Thyroid gland (tissue), 4 donors: ENCODE results near the gene SAMD4A. TPM values are rescaled to one million over a fixed set of nuclear protein-coding genes. Genes with fewer than 3 reads are reported as not detected.
A peak's percentile ranks its signal among the peaks of the same experiment; 100 is the strongest.

ENCODE experiments used
- DNase-seq, 2 donors: peaks; one replicate each; pipeline ENCODE4 v3.0.0-alpha.2; 2019
- H3K27ac ChIP-seq, 3 donors: fragments of 200-600 bp; sonication (generic); 1 replicate in 2 of 3; 2 replicates in 1 of 3; pipeline ENCODE4 v1.5.1; 2016 to 2019; ENCODE audit warnings: mild to moderate bottlenecking in 1 of 3, moderate library complexity in 1 of 3
- H3K27me3 ChIP-seq: fragments of 200-600 bp; sonication (generic); one replicate; pipeline ENCODE4 v1.5.1; 2019
- H3K36me3 ChIP-seq, 2 donors: fragments of 200-600 bp; sonication (generic); one replicate each; pipeline ENCODE4 v1.5.1; 2016 to 2019
- H3K4me1 ChIP-seq, 2 donors: fragments of 200-600 bp; sonication (generic); one replicate each; pipeline ENCODE4 v1.5.1; 2017 to 2019
- H3K4me3 ChIP-seq, 3 donors: fragments of 200-600 bp; sonication (generic); replicated peaks in 1 of 3; 1 replicate in 2 of 3; 2 replicates in 1 of 3; pipeline ENCODE4 v1.5.1; 2016; ENCODE audit warnings: mild to moderate bottlenecking in 1 of 3
- H3K9me3 ChIP-seq: fragments of 200-600 bp; sonication (generic); one replicate; pipeline ENCODE4 v1.5.1; 2017
- POLR2A ChIP-seq, 2 donors: fragments of 450-650 bp; IDR thresholded peaks; one replicate each; pipeline ENCODE4 v1.6.1; 2017; ENCODE audit warnings: antibody characterized with exemption in 2 of 2, mild to moderate bottlenecking in 2 of 2, moderate library complexity in 1 of 2
- WGBS, 2 donors: methylation state at CpG; one replicate each; pipeline ENCODE4 v1.1.5; 2017; 5-methylcytosine and 5-hydroxymethylcytosine counted together
- intact Hi-C: fragments of 100-400 bp; cut with DNase I; formaldehyde crosslinking; loops from one replicate; pipeline ENCODE4 v1.15.1; 2023
- total RNA-seq, 4 donors: library from RNA; depleted of rRNA; stranded (reverse); fragments of >200 nt; gene quantifications; one replicate each; pipeline ENCODE4 v1.2.3, GENCODE V29; 2016
- TF ChIP-seq, protein P1 (sequence below), 6 experiments: fragments of 200-600 bp in 3 of 6; fragments of 450-650 bp in 3 of 6; sonication (generic) in 3 of 6; IDR thresholded peaks; one replicate each; pipeline ENCODE4 v1.5.1; 2016 to 2019; ENCODE audit warnings: antibody characterized with exemption in 6 of 6, mild to moderate bottlenecking in 2 of 6, inconsistent platforms in 1 of 6, moderate library complexity in 1 of 6

SAMD4A gene
- total RNA-seq, 4 donors from 2014 or later = 12.6 to 32.7 (median 17.6) TPM

DNA sequence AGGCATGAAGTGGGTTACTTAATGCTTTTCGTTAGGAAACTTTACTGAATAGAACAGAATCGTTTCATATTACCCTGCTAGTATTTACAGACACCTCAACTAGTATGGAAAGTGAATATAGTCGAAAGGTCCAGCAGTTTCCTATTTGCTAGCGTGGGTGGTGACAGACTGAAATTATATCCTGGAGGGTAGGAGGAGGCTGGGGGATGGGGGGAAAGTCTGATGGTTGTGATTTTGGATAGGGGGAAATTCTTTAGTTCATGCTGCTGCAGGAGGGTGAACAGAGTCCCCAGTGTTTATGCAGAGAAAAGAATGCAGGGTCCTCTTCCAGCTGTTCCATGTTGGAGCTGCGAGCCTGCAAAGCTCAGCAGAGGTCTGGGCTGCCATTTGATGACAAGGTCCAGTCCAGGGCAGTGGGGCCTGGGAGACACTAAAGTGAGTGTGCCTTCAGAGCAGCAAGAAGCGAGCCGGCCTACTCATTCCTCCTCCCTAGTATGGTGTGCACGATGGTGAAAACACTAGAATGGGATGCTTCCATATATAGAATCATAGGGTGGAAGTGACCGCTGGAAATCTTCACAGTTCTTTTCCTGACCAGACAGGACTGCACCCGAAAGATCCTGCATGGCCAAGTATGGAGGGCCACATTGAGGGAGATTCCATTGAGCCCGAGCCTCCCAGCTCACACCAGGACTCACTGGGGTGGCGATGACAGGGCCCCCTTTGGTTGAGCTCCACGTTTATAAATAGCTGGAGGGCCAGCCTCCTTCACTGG is 2.1 kb downstream of the SAMD4A start:
- Histone ChIP-seq H3K9me3 (no peaks in the 10 kb centered on the region), H3K27ac (no peak overlapping the region), H3K27me3 (no peaks in the 10 kb centered on the region), H3K36me3 (no peaks in the 10 kb centered on the region), H3K4me3 (no peak overlapping the region), H3K4me1 (peaks cover 7 to 15% of the 10 kb centered on the region in 2 donors)
- no peak for DNase-seq
- TF ChIP-seq, protein P1, sequence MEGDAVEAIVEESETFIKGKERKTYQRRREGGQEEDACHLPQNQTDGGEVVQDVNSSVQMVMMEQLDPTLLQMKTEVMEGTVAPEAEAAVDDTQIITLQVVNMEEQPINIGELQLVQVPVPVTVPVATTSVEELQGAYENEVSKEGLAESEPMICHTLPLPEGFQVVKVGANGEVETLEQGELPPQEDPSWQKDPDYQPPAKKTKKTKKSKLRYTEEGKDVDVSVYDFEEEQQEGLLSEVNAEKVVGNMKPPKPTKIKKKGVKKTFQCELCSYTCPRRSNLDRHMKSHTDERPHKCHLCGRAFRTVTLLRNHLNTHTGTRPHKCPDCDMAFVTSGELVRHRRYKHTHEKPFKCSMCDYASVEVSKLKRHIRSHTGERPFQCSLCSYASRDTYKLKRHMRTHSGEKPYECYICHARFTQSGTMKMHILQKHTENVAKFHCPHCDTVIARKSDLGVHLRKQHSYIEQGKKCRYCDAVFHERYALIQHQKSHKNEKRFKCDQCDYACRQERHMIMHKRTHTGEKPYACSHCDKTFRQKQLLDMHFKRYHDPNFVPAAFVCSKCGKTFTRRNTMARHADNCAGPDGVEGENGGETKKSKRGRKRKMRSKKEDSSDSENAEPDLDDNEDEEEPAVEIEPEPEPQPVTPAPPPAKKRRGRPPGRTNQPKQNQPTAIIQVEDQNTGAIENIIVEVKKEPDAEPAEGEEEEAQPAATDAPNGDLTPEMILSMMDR (IDR thresholded peaks at IDR 0.05) = no peak
- no peak for TF ChIP-seq POLR2A (IDR thresholded peaks at IDR 0.05)
- intact Hi-C loops = loop anchor here (5.0 kb wide), 2 partner anchors 123 to 203 kb away; no protein-coding TSS in a partner anchor
- 68 to 73% methylated on average over 13 of the region's 13 CpGs for WGBS, 2 donors

DNA sequence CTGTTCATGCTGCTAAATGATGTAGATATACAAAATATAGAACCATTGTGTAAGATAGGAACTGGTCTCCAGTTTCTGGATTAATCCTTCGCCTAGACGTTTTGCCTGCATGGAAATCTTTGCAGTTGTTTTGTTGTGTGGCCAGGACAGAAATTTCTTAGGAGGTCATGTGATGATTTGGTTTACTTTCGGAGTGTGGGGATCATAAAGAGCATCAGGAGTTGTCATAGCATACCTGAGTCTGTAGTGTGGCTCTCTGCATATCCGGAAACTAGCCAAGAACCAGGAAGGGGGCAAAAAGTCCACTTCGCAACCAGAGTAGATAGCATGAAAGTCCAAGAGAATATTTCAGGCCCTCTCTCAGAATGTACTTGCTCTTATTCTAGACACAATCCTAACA is 3.1 kb downstream of the SAMD4A start:
- Histone ChIP-seq H3K36me3 (no peaks in the 10 kb centered on the region), H3K4me1 (peaks cover 0 to 9% of the 10 kb centered on the region in 2 donors), H3K27ac (no peak overlapping the region), H3K9me3 (no peaks in the 10 kb centered on the region), H3K4me3 (no peak overlapping the region), H3K27me3 (no peaks in the 10 kb centered on the region)
- no peak for DNase-seq
- WGBS, 2 donors = 79 to 89% methylated on average over 5 of the region's 5 CpGs
- intact Hi-C loops = no loop called here
- no peak for TF ChIP-seq POLR2A (IDR thresholded peaks at IDR 0.05)
- TF ChIP-seq, protein P1 (IDR thresholded peaks at IDR 0.05) = no peak

DNA sequence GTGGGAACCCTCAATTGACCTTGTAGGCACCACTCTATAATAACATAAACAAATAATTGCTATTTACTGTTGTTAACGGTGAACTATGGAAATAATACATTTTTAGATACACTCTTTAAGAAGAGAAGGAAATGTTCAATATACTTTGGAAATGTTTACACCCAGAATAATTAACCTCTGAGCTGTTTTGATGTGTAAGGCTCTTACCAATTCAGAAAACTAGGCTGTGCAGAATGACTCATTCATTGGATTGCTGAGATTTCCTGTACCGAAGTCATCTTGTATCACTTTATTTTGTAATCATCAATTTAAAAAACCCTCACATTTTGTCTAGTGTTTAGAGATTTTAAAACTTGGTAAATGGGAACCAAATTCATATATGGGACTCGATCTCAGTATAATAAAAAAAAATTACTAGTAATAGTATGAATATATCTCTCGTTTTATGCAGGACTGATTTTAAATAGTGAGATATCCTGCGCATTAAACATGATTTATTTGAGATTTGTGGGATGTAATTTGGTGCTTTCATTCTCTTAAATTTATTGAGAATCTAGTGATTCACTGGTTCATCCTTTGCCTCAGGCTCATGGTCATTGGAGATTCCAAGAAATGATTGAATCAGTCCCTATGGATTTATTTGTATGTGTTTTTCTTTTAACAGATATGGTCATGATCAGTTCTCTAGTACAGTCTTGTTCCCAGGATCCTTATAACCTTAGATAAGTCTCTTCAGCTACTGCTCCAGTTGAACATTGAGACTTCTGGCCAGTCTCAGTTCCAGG is 3.9 kb downstream of the SAMD4A start:
- TF ChIP-seq, protein P1 (IDR thresholded peaks at IDR 0.05) = no peak
- TF ChIP-seq POLR2A (IDR thresholded peaks at IDR 0.05) = no peak
- no peaks in the 10 kb centered on the region for H3K27me3 ChIP-seq
- WGBS, 2 donors = 81 to 87% methylated on average over 5 of the region's 5 CpGs
- H3K36me3 ChIP-seq = no peaks in the 10 kb centered on the region
- no peak overlapping the region for H3K4me3 ChIP-seq
- intact Hi-C loops = no loop called here
- H3K27ac ChIP-seq = no peak overlapping the region
- DNase-seq = no peak
- H3K9me3 ChIP-seq = no peaks in the 10 kb centered on the region
- peaks cover 0 to 9% of the 10 kb centered on the region in 2 donors for H3K4me1 ChIP-seq

DNA sequence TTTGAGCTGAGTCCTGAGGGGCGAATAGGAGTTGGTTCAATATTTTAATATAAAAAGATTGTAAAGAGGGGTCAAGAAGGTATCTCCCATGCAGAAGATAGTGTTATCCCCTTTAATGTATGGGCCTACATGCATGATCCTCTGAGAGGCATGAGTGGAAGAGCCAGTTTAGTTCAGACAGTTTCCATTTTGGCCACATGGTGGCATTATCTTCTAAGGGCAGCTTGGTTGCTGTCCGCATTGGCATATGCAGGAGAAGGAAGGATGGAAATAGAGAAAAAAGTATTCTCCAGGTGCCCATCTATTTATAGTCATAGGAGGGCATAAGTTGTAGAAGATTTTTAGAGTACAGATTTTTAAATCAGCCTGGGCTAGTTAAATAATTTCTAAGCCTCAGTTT is 5.4 kb downstream of the SAMD4A start:
- Histone ChIP-seq H3K4me1 (peaks cover 0 to 9% of the 10 kb centered on the region in 2 donors), H3K27ac (no peak overlapping the region)
- intact Hi-C loops = no loop called here

More for the DNA sequence above, 5.4 kb downstream of the SAMD4A start:
- no peaks in the 10 kb centered on the region for H3K36me3 ChIP-seq
- TF ChIP-seq POLR2A (IDR thresholded peaks at IDR 0.05) = no peak
- TF ChIP-seq, protein P1 (IDR thresholded peaks at IDR 0.05) = peak in 4 of 6 experiments; percentile 27 to 49 (median 34)
- H3K4me3 ChIP-seq = no peak overlapping the region
- no peaks in the 10 kb centered on the region for H3K9me3 ChIP-seq
- no peaks in the 10 kb centered on the region for H3K27me3 ChIP-seq
- 96 to 99% methylated on average over 2 of the region's 2 CpGs for WGBS, 2 donors
- no peak for DNase-seq
